GM18873 (cell line): ENCODE data around the gene ZNF487.

Experiments used
- ATAC-seq: cut with Tn5 transposase; IDR thresholded peaks from one replicate; pipeline ENCODE4 v1.9.1; 2021; ENCODE audit warnings: mild to moderate bottlenecking, moderate library complexity, moderate number of reproducible peaks; ENCODE audit not compliant: unreplicated experiment, low FRiP score

ZNF487 gene

DNA sequence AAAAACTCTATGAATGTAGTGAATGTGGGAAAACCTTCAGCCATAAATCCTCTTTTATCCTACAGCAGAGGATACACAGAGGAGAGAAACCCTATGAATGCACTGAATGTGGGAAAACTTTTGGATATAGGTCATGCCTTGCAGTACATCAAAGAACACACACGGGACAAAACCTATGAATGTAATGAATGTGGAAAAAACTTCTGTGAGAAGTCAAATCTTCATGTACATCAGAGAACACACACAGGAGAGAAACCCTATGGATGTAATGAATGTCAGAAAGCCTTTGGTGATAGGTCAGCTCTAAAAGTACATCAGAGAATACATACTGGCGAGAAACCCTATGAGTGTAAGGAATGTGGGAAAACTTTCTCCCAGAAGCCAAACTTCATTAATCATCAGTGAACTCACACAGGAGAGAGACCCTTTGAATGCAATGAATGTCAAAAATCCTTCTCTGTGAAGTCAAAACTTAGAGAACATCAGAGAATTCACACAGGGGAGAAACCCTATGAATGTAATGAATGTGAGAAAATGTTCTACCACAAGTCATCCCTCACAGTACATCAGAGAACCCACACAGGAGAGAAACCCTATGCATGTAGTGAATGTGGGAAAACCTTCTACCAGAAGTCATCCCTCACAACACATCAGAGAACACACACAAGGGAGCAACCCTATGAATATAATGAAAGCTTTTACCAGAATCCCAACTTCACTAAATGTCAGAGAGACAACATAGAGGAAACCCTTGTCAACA lies 45.6 kb downstream of the ZNF487 start:
- no peak for ATAC-seq

DNA sequence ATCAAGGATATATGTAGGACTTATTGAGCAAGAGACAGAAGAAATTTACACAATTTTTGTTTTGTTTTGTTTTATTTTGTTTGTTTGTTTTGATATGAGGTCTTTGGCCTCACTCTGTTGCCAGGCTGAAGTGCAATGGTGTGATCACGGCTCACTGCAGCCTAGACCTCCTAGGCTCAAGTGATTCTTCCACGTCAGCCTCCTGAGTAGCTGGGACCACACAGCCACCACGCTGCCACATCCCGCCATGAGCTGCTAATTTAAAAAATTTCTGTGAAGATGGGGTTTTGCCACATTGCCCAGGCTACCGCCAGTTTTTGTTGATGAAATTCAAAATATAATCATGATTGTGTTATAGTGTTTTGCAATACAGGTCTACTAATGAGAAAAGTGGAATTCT lies 54.9 kb downstream of the ZNF487 start:
- no peak for ATAC-seq

DNA sequence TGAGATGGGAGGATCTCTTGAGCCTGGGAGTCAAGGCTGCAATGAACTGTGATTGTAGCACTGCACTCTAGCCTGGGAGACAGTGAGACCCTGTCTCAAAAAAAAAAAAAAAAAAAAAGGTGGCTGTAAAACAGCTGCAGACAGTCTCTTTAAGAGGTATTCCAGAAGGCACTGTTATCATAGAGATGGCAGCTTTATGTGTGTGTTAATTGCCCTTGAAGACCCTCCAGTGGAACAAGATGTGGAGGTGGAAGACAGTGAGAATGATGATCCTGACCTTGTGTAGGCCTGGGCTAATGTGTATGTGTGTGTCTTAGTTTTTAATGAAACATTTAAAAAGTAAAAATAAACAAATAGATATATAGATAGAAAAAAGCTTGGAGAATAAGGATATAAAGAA lies 66.0 kb downstream of the ZNF487 start:
- ATAC-seq: no peak

DNA sequence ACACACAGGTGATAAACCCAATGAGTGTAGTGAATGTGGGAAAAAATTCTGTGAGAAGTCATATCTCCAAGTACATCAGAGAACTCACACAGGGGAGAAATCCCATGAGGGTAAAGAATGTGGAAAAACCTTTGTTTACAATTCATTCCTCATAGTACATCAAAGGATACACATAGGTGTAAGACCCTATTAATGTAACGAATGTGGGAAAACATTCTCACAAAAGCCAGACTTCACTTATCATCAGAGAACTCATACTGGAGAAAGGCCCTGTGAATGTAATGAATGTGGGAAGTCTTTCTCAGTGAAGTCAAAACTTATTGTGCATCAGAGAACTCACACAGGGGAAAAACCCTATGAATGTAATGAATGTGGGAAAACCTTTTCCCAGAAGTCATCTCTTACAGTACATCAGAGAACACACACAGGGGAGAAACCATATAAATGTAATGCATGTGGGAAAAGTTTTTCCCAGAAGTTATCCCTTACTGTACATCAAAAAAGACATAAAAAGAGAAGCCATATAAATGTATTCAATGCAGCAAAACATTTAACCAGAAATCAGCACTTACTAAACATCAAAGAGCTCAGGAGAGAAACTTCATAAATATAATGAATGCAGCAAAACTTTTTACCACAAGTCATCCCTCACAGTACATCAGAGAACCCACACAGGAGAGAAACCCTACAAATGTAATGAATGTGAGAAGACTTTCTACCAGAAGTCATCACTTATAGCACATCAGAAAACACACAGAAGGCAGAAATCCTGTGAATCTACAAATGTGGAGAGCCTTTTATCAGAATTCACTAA lies 87.7 kb downstream of the ZNF487 start:
- no peak for ATAC-seq
